HG03575 (cell line): ENCODE data around the gene RBAK.
"Not testable (repeated sequence)": the region's sequence is repeated elsewhere in the genome, so short reads cannot be mapped to it uniquely, and the experiment has no call there.

ENCODE experiments used
- ATAC-seq: cut with Tn5 transposase; IDR thresholded peaks from one replicate; pipeline ENCODE4 v1.9.1; 2021; ENCODE audit not compliant: unreplicated experiment, insufficient number of reproducible peaks, low FRiP score; ENCODE audit errors: extremely low read depth

Gene RBAK

DNA sequence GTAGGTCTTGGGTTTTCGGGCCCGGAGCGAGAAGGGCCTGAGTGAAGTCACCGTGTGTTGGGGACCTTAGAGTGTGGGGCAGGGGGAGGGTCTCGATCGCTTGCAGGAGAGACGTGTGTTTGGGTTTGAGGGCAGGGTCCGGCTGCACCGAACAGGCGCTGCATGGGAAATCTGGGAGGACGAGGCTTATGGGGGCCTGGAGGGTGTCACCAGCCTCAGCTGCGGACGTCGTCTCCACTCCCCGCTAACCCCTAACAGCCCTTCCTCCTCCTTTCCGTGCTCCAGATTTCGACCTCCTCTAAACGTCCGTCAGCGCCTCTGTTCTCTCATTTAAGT, 705 bp downstream of the RBAK start:
- not testable (repeated sequence) for ATAC-seq

DNA sequence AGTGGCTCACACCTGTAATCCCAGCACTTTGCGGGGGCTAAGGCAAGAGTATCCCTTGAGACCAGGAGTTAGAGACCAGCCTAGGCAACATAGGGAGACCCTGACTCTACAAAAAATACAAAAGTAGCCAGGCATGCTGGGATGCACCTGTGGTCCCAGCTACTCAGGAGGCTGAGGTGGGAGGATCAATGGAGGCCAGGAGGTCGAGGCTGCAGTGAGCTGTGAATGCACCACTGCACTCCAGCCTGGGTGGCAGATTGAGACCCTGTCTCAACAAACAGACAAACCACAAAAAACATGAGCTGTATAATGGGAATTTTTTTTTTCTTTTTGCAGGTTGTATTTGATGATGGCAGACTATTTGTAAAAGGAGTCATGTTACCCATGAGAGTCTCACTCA, 1.5 kb downstream of the RBAK start:
- not testable (repeated sequence) for ATAC-seq

- no peak for ATAC-seq
Observed at GRCh38 chr7:5050676-5051075, 5.0 kb downstream of the RBAK start.

- ATAC-seq, result not testable (repeated sequence)
Observed at GRCh38 chr7:5051731-5052130, 6.1 kb downstream of the RBAK start.

DNA sequence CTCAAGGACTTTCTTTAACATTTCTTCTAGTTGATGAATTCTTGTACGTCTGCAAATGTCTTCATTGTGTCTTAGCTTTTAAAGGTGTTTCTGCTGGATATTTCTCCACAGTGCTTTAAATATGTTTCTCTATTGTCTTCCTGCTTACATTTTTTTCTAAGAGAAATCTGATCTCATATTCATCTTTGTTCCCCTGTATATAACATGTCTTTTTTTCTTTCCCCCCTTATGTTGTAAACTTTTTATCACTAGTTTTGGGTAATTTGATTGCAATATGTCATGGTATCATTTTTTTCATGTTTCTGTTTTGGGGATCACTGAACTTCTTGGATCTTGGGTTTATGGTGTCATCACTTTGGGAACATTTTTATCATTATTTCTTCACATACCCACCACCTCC, 7.5 kb downstream of the RBAK start:
- no peak for ATAC-seq

DNA sequence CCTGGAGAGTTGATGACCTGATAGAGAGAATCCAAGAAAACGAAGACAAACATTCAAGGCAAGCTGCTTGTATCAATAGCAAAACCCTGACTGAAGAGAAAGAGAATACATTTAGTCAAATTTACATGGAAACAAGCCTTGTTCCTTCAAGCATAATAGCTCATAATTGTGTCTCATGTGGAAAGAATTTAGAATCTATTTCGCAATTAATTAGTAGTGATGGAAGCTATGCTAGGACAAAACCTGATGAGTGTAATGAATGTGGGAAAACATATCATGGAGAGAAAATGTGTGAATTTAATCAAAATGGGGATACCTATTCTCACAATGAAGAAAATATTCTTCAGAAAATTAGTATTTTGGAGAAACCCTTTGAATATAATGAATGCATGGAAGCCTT, 18.0 kb downstream of the RBAK start:
- ATAC-seq, result no peak

- no peak for ATAC-seq
Observed at GRCh38 chr7:5064391-5065106, 18.9 kb downstream of the RBAK start.

- no peak for ATAC-seq
Observed at GRCh38 chr7:5065107-5065407, 19.4 kb downstream of the RBAK start.

DNA sequence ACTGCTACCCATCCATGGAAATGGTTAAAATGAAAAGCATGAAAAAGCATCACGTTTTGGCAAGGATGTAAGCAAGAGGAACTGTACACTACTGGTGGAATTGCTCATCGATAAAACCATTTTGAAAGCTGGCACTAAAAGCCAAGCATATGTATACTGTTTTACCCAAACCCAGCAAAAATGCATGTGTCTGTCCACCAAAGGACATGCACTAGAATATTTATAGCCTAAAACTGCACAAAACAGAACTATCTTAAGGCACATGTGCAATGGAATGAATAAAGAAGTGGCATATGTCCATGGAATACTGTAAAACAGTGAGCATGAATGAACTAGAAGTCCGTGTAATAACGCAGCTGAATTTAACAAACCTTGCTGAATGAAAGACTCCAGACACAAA, 22.9 kb downstream of the RBAK start:
- no peak for ATAC-seq

DNA sequence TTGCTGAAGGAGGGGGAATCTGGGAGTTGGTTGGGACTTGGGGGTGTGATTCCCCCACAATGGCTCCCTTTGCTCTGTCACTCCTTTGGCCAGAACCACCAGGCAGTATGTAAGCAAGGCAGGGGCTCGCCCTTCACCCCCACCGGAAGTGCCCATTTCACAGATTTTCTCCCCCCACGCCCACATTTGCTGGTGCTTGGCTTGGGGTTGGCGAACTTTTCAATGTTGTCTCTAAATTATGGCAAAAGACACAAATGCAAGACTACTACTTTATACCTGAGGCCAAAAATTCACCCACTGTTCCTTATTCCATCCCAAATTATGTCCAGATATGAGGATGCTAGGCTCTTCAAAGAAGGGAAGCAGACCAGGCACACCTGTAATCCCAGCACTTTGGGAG, 24.5 kb downstream of the RBAK start:
- ATAC-seq, result no peak

DNA sequence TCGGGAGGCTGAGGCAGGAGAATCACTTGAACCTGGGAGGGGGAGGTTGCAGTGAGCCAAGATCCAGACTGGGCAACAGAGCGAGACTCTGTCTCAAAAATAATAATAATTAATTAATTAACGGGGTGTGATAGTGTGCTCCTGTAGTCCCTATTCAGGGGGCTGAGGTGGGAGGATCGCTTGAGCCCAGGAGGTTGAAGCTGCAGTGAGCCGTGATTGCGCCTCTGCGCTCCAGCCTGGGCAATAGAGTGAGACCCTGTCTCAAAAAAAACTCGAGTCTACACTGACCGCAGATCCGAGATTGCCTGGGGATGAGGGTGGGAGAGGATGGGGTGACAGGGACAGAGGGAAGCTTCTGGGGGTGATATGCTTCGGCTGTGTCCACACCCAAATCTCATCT, 29.5 kb downstream of the RBAK start:
- ATAC-seq, result not testable (repeated sequence)

- ATAC-seq, result no peak
Observed at GRCh38 chr7:5077740-5078139, 32.1 kb downstream of the RBAK start.

DNA sequence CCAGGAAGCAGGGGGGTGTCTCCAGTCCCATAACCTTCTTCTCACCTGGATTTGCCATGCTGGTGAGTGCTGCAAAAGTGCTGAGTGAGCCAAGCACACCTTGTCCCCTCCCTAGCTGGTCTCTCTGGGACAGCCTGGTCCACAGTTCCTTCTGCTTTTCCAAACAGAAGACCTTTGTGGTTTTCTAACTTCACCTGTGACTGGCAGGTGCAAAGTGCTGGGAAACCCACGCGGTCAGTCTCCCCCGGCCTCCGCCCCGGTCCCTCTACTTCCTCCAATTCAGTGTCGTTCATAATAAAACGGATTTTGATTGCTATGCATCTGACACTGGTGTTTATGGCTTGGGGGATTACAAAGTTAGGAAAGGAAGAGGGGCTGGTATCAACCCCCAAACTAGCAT, 37.1 kb downstream of the RBAK start:
- ATAC-seq, result no peak

GRCh38 chr7:5083311-5083711, 37.7 kb downstream of the RBAK start:
- ATAC-seq, result no peak

GRCh38 chr7:5086256-5086655, 40.6 kb downstream of the RBAK start:
- ATAC-seq, result no peak

- not testable (repeated sequence) for ATAC-seq
Observed at GRCh38 chr7:5088228-5088833, 42.7 kb downstream of the RBAK start.

- ATAC-seq, result no peak
Observed at GRCh38 chr7:5088906-5089305, 43.2 kb downstream of the RBAK start.

DNA sequence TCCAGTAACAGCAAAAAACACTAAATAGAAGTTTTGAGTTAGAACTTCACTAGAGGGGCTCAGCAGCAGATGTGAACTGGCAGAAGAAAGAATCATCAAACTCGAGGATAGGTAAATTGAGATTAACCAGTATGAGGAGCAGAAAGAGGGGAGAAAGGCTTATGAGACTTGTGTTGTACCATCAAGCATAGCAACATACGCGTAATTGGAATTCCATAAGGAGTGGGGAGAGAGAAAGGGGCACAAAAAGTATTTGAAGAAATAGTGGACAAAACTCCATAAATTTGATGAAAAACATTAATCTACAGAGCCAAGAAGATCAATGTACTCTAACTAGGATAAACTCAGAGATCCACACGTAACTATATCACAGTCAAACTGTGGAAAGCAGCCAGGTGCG, 48.3 kb downstream of the RBAK start:
- no peak for ATAC-seq

- ATAC-seq, result no peak
Observed at GRCh38 chr7:5094641-5095040, 49.0 kb downstream of the RBAK start.

DNA sequence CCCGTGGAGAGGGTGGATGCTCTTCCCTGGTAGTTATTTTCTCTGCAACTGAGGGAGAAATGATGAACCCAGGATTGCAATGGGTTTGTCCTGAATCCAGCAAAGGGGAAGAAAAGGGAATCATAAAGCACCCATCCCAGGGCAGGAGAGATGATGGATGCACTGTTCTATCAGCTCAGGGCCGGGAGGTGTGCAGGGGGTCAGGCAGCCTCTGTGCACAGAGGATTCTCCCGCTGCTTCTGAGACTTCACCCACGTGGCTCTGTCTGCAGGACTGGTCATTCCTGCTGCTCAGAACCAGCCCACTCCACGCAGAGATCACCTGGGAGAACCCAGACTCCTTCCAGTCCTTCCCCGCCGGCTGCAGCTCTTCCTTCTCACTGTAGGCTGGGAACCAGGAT, 70.7 kb downstream of the RBAK start:
- ATAC-seq, result no peak
